ENCODE measurements around the gene RERE. TPM values are rescaled to one million over a fixed set of nuclear protein-coding genes. Genes with fewer than 3 reads are reported as not detected.

RERE gene
- total and polyA plus RNA-seq, 12 donors: 46.5 to 163 (median 139) TPM

- no peak for TF ChIP-seq CTCF (IDR thresholded peaks at IDR 0.05)
- no peaks in the 10 kb centered on the region for H3K27me3 ChIP-seq
- DNase-seq (no peak), ATAC-seq (no peak)
- intact Hi-C loops (cut with DNase I): no loop called here
- peaks cover 0 to 24% (median 0%) of the 10 kb centered on the region in 9 donors for H3K4me1 ChIP-seq
- H3K9me3 ChIP-seq: no peaks in the 10 kb centered on the region
- 88 to 89% methylated on average over 6 of the region's 6 CpGs for WGBS, 2 donors
- peaks cover 11 to 100% (median 95%) of the 10 kb centered on the region in 9 donors for H3K36me3 ChIP-seq
- H3K4me3 ChIP-seq: no peak overlapping the region
- peak overlapping the region in 1 of 10 donors; percentile 13 for H3K27ac ChIP-seq
These were observed 47.4 kb upstream of the RERE start for GRCh38 chr1:8864713-8865344.

GRCh38 chr1:8863794-8864233, 46.4 kb upstream of the RERE start:
- peaks cover 11 to 100% (median 87%) of the 10 kb centered on the region in 9 donors for H3K36me3 ChIP-seq
- H3K4me1 ChIP-seq: peaks cover 2 to 34% (median 10%) of the 10 kb centered on the region in 9 donors
- intact Hi-C loops (cut with DNase I): no loop called here
- H3K27ac ChIP-seq: no peak overlapping the region
- DNase-seq: no peak
- H3K27me3 ChIP-seq: no peaks in the 10 kb centered on the region
- H3K9me3 ChIP-seq: no peaks in the 10 kb centered on the region
- H3K4me3 ChIP-seq: no peak overlapping the region
- 91 to 92% methylated on average over 13 of the region's 13 CpGs for WGBS, 2 donors
- no peak for TF ChIP-seq CTCF (IDR thresholded peaks at IDR 0.05)
- ATAC-seq: no peak

GRCh38 chr1:8863138-8863537, 45.7 kb upstream of the RERE start:
- H3K4me1 ChIP-seq: peaks cover 2 to 41% (median 17%) of the 10 kb centered on the region in 9 donors
- no peak for TF ChIP-seq CTCF (IDR thresholded peaks at IDR 0.05)

GRCh38 chr1:8862528-8862927, 45.1 kb upstream of the RERE start:
- H3K36me3 ChIP-seq: peaks cover 11 to 100% (median 74%) of the 10 kb centered on the region in 9 donors
- peaks cover 2 to 47% (median 23%) of the 10 kb centered on the region in 9 donors for H3K4me1 ChIP-seq
- H3K27ac ChIP-seq: no peak overlapping the region
- H3K27me3 ChIP-seq: no peaks in the 10 kb centered on the region
- 88 to 93% methylated on average over 4 of the region's 4 CpGs for WGBS, 2 donors
- no peak for DNase-seq
- peak in 1 of 8 donors; percentile 7 for ATAC-seq
- no peak overlapping the region for H3K4me3 ChIP-seq
- peak; percentile 9 to 59 (median 53) for TF ChIP-seq CTCF (IDR thresholded peaks at IDR 0.05)
- intact Hi-C loops (cut with DNase I): no loop called here
- no peaks in the 10 kb centered on the region for H3K9me3 ChIP-seq

More at GRCh38 chr1:8863138-8863537, 45.7 kb upstream of the RERE start:
- Histone ChIP-seq H3K4me3 (no peak overlapping the region), H3K9me3 (no peaks in the 10 kb centered on the region), H3K36me3 (peaks cover 11 to 100% (median 80%) of the 10 kb centered on the region in 9 donors), H3K27ac (no peak overlapping the region), H3K27me3 (no peaks in the 10 kb centered on the region)
- intact Hi-C loops (cut with DNase I): no loop called here
- ATAC-seq: no peak
- 91 to 92% methylated on average over 7 of the region's 7 CpGs for WGBS, 2 donors
- DNase-seq: no peak
